GM12891 (cell line): Measurements from ENCODE around the gene GPR62.

Experiments used
- POLR2A ChIP-seq: IDR thresholded peaks from 2 replicates; pipeline ENCODE4 v1.6.1; 2011; ENCODE audit warnings: low read depth, low read length, control low read depth
- POLR2AphosphoS5 ChIP-seq: IDR thresholded peaks from 2 replicates; pipeline ENCODE4 v1.6.1; 2011; ENCODE audit warnings: low read depth, low read length, control low read depth

- TF ChIP-seq POLR2AphosphoS5 (no peak), POLR2A (no peak)
Measured at GRCh38 chr3:51978143-51978502, 22.9 kb downstream of the GPR62 start.
